GM19023 (cell line): Measurements from ENCODE around the gene PTPRA.
"Not testable (repeated sequence)": the region's sequence is repeated elsewhere in the genome, so short reads cannot be mapped to it uniquely, and the experiment has no call there.

Experiments
- ATAC-seq: cut with Tn5 transposase; IDR thresholded peaks from one replicate; pipeline ENCODE4 v1.9.1; 2021; ENCODE audit warnings: mild to moderate bottlenecking, moderate library complexity; ENCODE audit not compliant: unreplicated experiment

The PTPRA gene

GRCh38 chr20:3031524-3032147, 158.4 kb downstream of the PTPRA start:
- no peak for ATAC-seq

- no peak for ATAC-seq
Measured at GRCh38 chr20:3032624-3033023, 159.3 kb downstream of the PTPRA start.

- ATAC-seq = no peak
Measured at GRCh38 chr20:3037654-3038053, 164.4 kb downstream of the PTPRA start.

GRCh38 chr20:3038454-3038853, 165.2 kb downstream of the PTPRA start:
- no peak for ATAC-seq

- no peak for ATAC-seq
Measured at GRCh38 chr20:3039426-3039825, 166.1 kb downstream of the PTPRA start.

GRCh38 chr20:3040086-3040485, 166.8 kb downstream of the PTPRA start:
- no peak for ATAC-seq

- no peak for ATAC-seq
Measured at GRCh38 chr20:3041854-3042409, 168.7 kb downstream of the PTPRA start.

- no peak for ATAC-seq
Measured at GRCh38 chr20:3042625-3043024, 169.3 kb downstream of the PTPRA start.

- no peak for ATAC-seq
Measured at GRCh38 chr20:3043322-3043721, 170.0 kb downstream of the PTPRA start, which contains the start of gene GNRH2. TSS of gene GNRH2 (plus strand) at chr20:3043622. CDS start at chr20:3044415, 793 bp downstream.

- no peak for ATAC-seq
Measured at GRCh38 chr20:3044336-3044965, 171.2 kb downstream of the PTPRA start.

GRCh38 chr20:3045042-3045815, 171.9 kb downstream of the PTPRA start:
- peak; percentile 50 for ATAC-seq

GRCh38 chr20:3045816-3046676, 172.8 kb downstream of the PTPRA start, which contains the start of gene MRPS26:
TSS of gene MRPS26 (plus strand) at chr20:3046052. CDS start at chr20:3046069, 17 bp downstream.
- ATAC-seq = peak; percentile 89

GRCh38 chr20:3046677-3047462, 173.6 kb downstream of the PTPRA start:
- no peak for ATAC-seq

- ATAC-seq = no peak
Measured at GRCh38 chr20:3047486-3048419, 174.5 kb downstream of the PTPRA start.

GRCh38 chr20:3051385-3052019, 178.2 kb downstream of the PTPRA start:
- ATAC-seq = no peak

- no peak for ATAC-seq
Measured at GRCh38 chr20:3059489-3059888, 186.2 kb downstream of the PTPRA start.

- not testable (repeated sequence) for ATAC-seq
Measured at GRCh38 chr20:3064119-3064518, 190.8 kb downstream of the PTPRA start.
